IMR-90 (cell line): ENCODE results near the gene CIRBP. TPM values are rescaled to one million over a fixed set of nuclear protein-coding genes. Genes with fewer than 3 reads are reported as not detected.

Experiments
- ATAC-seq: fragments of 200-7000 bp; cut with Tn5 transposase; 2 replicates; pipeline ENCODE4 v1.9.1; 2020; ENCODE audit warnings: low read depth, mild to moderate bottlenecking, moderate library complexity
- BruUV-seq: library from RNA; stranded (reverse); fragments of 400-500 nt; replicated peaks from 2 replicates; lab custom pipeline; 2021; lab: Mats Ljungman, UMichigan
- CTCF ChIA-PET: fragments of 300-600 bp; formaldehyde crosslinking; extraction: SDS; loops from one replicate; lab custom pipeline; 2021; ENCODE audit warnings: antibody characterized with exemption; lab: Yijun Ruan, JAX
- POLR2A ChIA-PET: fragments of 300-600 bp; sonication (Branson Sonifier 250); formaldehyde crosslinking; loops from one replicate; lab custom pipeline; 2022; ENCODE audit warnings: antibody characterized with exemption; ENCODE audit not compliant: unreplicated experiment; lab: Charles Lee
- DNase-seq: peaks from one replicate; pipeline ENCODE4 v3.0.0; 2013
- H2AFZ ChIP-seq: replicated peaks from 2 replicates; pipeline ENCODE3; 2013; ENCODE audit warnings: low read length, mild to moderate bottlenecking; ENCODE audit not compliant: poor library complexity
- H2AK5ac ChIP-seq: 2 replicates; pipeline ENCODE4 v1.6.1; 2013; ENCODE audit warnings: low read depth, low read length, inconsistent platforms
- H2AK9ac ChIP-seq: replicated peaks from 2 replicates; pipeline ENCODE3; 2013; ENCODE audit warnings: mild to moderate bottlenecking, low read depth, low read length, moderate library complexity; ENCODE audit not compliant: poor library complexity
- H2BK120ac ChIP-seq: 2 replicates; pipeline ENCODE4 v1.6.1; 2013; ENCODE audit warnings: low read depth, low read length, inconsistent platforms
- H2BK15ac ChIP-seq: 3 replicates; pipeline ENCODE4 v1.6.1; 2013; ENCODE audit warnings: low read depth, low read length, inconsistent platforms
- H2BK20ac ChIP-seq: 2 replicates; pipeline ENCODE4 v1.6.1; 2013; ENCODE audit warnings: low read depth, mild to moderate bottlenecking, inconsistent platforms, low read length, moderate library complexity
- H2BK5ac ChIP-seq: 2 replicates; pipeline ENCODE4 v1.6.1; 2013; ENCODE audit warnings: mild to moderate bottlenecking, low read depth, low read length, inconsistent platforms; ENCODE audit not compliant: poor library complexity, severe bottlenecking
- H3K14ac ChIP-seq: replicated peaks from 2 replicates; pipeline ENCODE4 v1.6.1; 2013; ENCODE audit warnings: low read depth, low read length, inconsistent platforms
- H3K18ac ChIP-seq: 2 replicates; pipeline ENCODE4 v1.6.1; 2013; ENCODE audit warnings: low read depth, low read length, control low read depth
- H3K23ac ChIP-seq: 2 replicates; pipeline ENCODE4 v1.6.1; 2013; ENCODE audit warnings: low read depth, low read length, inconsistent platforms
- H3K27ac ChIP-seq: 2 replicates; pipeline ENCODE4 v1.5.1; 2013; ENCODE audit warnings: mild to moderate bottlenecking, control low read depth, low read length; ENCODE audit not compliant: insufficient read depth
- H3K27me3 ChIP-seq: 2 replicates; pipeline ENCODE4 v1.6.1; 2013; ENCODE audit warnings: low read length; ENCODE audit not compliant: control insufficient read depth, insufficient read depth
- H3K36me3 ChIP-seq: 2 replicates; pipeline ENCODE4 v1.6.1; 2013; ENCODE audit warnings: low read length, mixed read lengths; ENCODE audit not compliant: control insufficient read depth, insufficient read depth
- H3K4ac ChIP-seq: 2 replicates; pipeline ENCODE4 v1.6.1; 2013; ENCODE audit warnings: low read depth, low read length, inconsistent platforms
- H3K4me1 ChIP-seq: 2 replicates; pipeline ENCODE4 v1.6.1; 2013; ENCODE audit warnings: low read length, mixed read lengths; ENCODE audit not compliant: control insufficient read depth, insufficient read depth
- H3K4me2 ChIP-seq: 2 replicates; pipeline ENCODE4 v1.6.1; 2013; ENCODE audit warnings: low read depth, mild to moderate bottlenecking, control low read depth, low read length, moderate library complexity
- H3K4me3 ChIP-seq: 2 replicates; pipeline ENCODE4 v1.5.1; 2013; ENCODE audit warnings: low read depth, mild to moderate bottlenecking, control low read depth, low read length, moderate library complexity; ENCODE audit not compliant: insufficient read depth
- H3K56ac ChIP-seq: 2 replicates; pipeline ENCODE4 v1.6.1; 2013; ENCODE audit warnings: low read length, inconsistent platforms; ENCODE audit not compliant: insufficient read depth; ENCODE audit errors: extremely low read depth
- H3K79me1 ChIP-seq, 2 experiments: 2 replicates each; pipeline ENCODE4 v1.6.1; 2013; ENCODE audit warnings: low read length in 2 of 2, inconsistent platforms in 1 of 2, low read depth in 1 of 2
- H3K9ac ChIP-seq: 2 replicates; pipeline ENCODE4 v1.6.1; 2013; ENCODE audit warnings: low read depth, low read length, control low read depth
- H3K9me1 ChIP-seq: 2 replicates; pipeline ENCODE4 v1.6.1; 2013; ENCODE audit warnings: low read length, inconsistent platforms; ENCODE audit not compliant: insufficient read depth
- H3K9me3 ChIP-seq: 2 replicates; pipeline ENCODE4 v1.6.1; 2013; ENCODE audit warnings: low read length; ENCODE audit not compliant: control insufficient read depth, insufficient read depth
- H4K20me1 ChIP-seq: 2 replicates; pipeline ENCODE4 v1.6.1; 2013; ENCODE audit warnings: low read length, inconsistent platforms; ENCODE audit not compliant: insufficient read depth
- H4K5ac ChIP-seq: 2 replicates; pipeline ENCODE4 v1.6.1; 2013; ENCODE audit warnings: mild to moderate bottlenecking, low read depth, low read length, control low read depth
- H4K8ac ChIP-seq, 2 experiments: 2 replicates each; pipeline ENCODE4 v1.6.1; 2013; ENCODE audit warnings: low read depth in 2 of 2, low read length in 2 of 2, control low read depth in 1 of 2, inconsistent platforms in 1 of 2
- H4K91ac ChIP-seq: 2 replicates; pipeline ENCODE4 v1.6.1; 2013; ENCODE audit warnings: low read depth, low read length, inconsistent platforms; ENCODE audit not compliant: insufficient read depth
- BHLHE40 ChIP-seq: fragments of 150-350 bp; IDR thresholded peaks from 2 replicates; pipeline ENCODE4 v1.6.1; 2016; ENCODE audit warnings: mild to moderate bottlenecking, low read depth, low read length
- CHD1 ChIP-seq: IDR thresholded peaks from 2 replicates; pipeline ENCODE4 v1.6.1; 2012; ENCODE audit warnings: low read depth, low read length, improper control_type of control experiment
- FOS ChIP-seq: fragments of 150-350 bp; IDR thresholded peaks from 2 replicates; pipeline ENCODE4 v1.6.1; 2016; ENCODE audit warnings: low read depth, low read length
- MAFK ChIP-seq: IDR thresholded peaks from 2 replicates; pipeline ENCODE4 v1.6.1; 2012; ENCODE audit warnings: low read depth, low read length, improper control_type of control experiment
- MAZ ChIP-seq: IDR thresholded peaks from 2 replicates; pipeline ENCODE4 v1.6.1; 2012; ENCODE audit warnings: low read depth, mild to moderate bottlenecking, low read length, improper control_type of control experiment, moderate library complexity, borderline replicate concordance
- MXI1 ChIP-seq: IDR thresholded peaks from 2 replicates; pipeline ENCODE4 v1.6.1; 2012; ENCODE audit warnings: low read depth, mild to moderate bottlenecking, low read length, moderate library complexity, borderline replicate concordance
- NFE2L2 ChIP-seq: fragments of 150-350 bp; IDR thresholded peaks from 2 replicates; pipeline ENCODE4 v1.6.1; 2016; ENCODE audit warnings: low read depth, mild to moderate bottlenecking, low read length
- POLR2A ChIP-seq: IDR thresholded peaks from 2 replicates; pipeline ENCODE4 v1.6.1; 2012; ENCODE audit warnings: mild to moderate bottlenecking, low read depth, low read length
- RAD21 ChIP-seq: IDR thresholded peaks from 2 replicates; pipeline ENCODE4 v1.6.1; 2012; ENCODE audit warnings: low read length, improper control_type of control experiment
- RCOR1 ChIP-seq: IDR thresholded peaks from 2 replicates; pipeline ENCODE4 v1.6.1; 2012; ENCODE audit warnings: mild to moderate bottlenecking, low read length, improper control_type of control experiment; ENCODE audit not compliant: insufficient replicate concordance
- SMC3 ChIP-seq: fragments of 150-350 bp; IDR thresholded peaks from 2 replicates; pipeline ENCODE4 v1.6.1; 2016; ENCODE audit warnings: low read depth, mild to moderate bottlenecking, antibody characterized with exemption, low read length, moderate library complexity
- WGBS, 2 experiments: methylation state at CpG; one replicate each; pipeline versions ENCODE4 v1.1.5 to v1.1.7; 2013; ENCODE audit warnings: missing lambda C conversion rate in 2 of 2; ENCODE audit not compliant: insufficient read length in 1 of 2; ENCODE audit errors: extremely low coverage in 2 of 2; 5-methylcytosine and 5-hydroxymethylcytosine counted together
- dilution Hi-C: fragments of 300-500 bp; cut with HindIII; formaldehyde crosslinking; loops from one replicate; pipeline ENCODE4 v1.14.3; 2018; ENCODE audit warnings: low sequenced_read_pairs; ENCODE audit not compliant: unreplicated experiment
- in situ Hi-C: fragments of 300-500 bp; cut with MboI; formaldehyde crosslinking; loops from 3 replicates; pipeline ENCODE4 v1.14.3; 2019; ENCODE audit warnings: low sequenced_read_pairs, inconsistent platforms, mixed read lengths
- intact Hi-C: fragments of 100-400 bp; cut with micrococcal nuclease; formaldehyde crosslinking; loops from 2 replicates; pipeline ENCODE4 v1.10.0; 2022
- polyA plus RNA-seq, 3 experiments: library from polyadenylated mRNA; depleted of rRNA; stranded (reverse); fragments of >200 nt; gene quantifications; 2 replicates each; pipeline ENCODE4 v1.2.3, GENCODE V29; 2012; ENCODE audit warnings: low replicate concordance in 1 of 3
- total RNA-seq: library from RNA; depleted of rRNA; stranded (reverse); fragments of >200 nt; gene quantifications from 2 replicates; pipeline ENCODE4 v1.2.3, GENCODE V29; 2012
- TF ChIP-seq, protein P1 (sequence below): fragments of 150-350 bp; IDR thresholded peaks from 2 replicates; pipeline ENCODE4 v1.6.1; 2016; ENCODE audit warnings: low read depth, mild to moderate bottlenecking, low read length, moderate library complexity, borderline replicate concordance
- TF ChIP-seq, protein P2 (sequence below): conservative IDR thresholded peaks from 2 replicates; pipeline ENCODE4 v1.5.1; 2012; ENCODE audit warnings: mild to moderate bottlenecking, low read depth, low read length, improper control_type of control experiment
- TF ChIP-seq, protein P3 (sequence below): fragments of 150-350 bp; IDR thresholded peaks from 2 replicates; pipeline ENCODE4 v1.6.1; 2017; ENCODE audit warnings: mild to moderate bottlenecking, antibody characterized with exemption, low read length, low read depth

Gene CIRBP
- total and polyA plus RNA-seq, 2 of the 4 experiments (the other 2 are of a cell fraction), result 299 to 542 TPM

DNA sequence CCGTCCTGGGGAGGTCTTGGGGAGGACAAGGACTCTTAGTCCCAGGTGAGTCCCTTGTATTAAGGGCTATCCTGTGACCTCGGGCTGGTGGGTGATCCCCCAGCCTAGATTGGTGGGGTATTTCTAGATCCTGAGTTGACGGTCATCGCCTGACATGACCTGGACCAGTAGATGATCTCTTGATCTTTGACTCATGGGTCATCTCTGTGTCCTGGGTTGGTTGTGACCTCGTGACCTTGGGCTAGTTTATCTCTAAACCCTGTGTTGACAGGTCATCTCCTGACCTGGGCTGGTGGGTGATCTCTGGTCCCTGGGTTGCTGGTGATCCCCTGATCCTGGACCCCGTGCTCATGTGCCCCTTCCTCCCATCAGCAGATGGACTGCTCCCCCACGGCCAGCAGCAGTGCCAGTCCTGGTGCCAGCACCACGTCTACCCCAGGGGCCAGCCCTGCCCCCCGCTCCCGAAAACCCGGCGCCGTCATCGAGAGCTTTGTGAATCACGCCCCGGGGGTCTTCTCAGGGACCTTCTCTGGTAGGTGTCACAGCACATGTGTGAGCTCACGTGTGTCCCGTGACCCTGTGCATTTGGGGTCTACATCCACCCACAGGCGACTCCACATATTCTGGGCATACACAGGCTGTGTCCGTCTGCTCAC is 14.5 kb upstream of the CIRBP start:
- H4K5ac ChIP-seq, result peak overlapping the region; percentile 27
- peak overlapping the region; percentile 99 for H3K27ac ChIP-seq
- peak overlapping the region; percentile 65; the same call in 1 of the 2 replicates for H3K18ac ChIP-seq
- no peaks in the 10 kb centered on the region for H3K27me3 ChIP-seq
- peak overlapping the region; percentile 99 for H2BK5ac ChIP-seq
- peaks cover 94% of the 10 kb centered on the region for H4K20me1 ChIP-seq
- 0 out of 2 replicates have a peak overlapping the region, but pooled peaks have one; percentile 20 for H2BK20ac ChIP-seq
- DNase-seq, result no peak
- BruUV-seq, result no TSS peak
- ChIA-PET POLR2A (interaction anchor here (1.6 kb wide), 1 partner anchor 12 kb away, joined by 24 read pairs; no protein-coding TSS in a partner anchor), CTCF (interaction anchor here (1.6 to 2.0 kb wide), 2 partner anchors 10 to 12 kb away, joined by 5 to 7 read pairs; no protein-coding TSS in a partner anchor)
- H4K8ac ChIP-seq, result peak overlapping the region; percentile 63 to 72; a peak in 3 of 4 replicates
- H3K14ac ChIP-seq, result peak overlapping the region; percentile 85; the same call in 1 of the 2 replicates
- H3K4me1 ChIP-seq, result peaks cover 35% of the 10 kb centered on the region
- H3K4ac ChIP-seq, result peak overlapping the region; percentile 84
- peaks cover 0 to 46% of the 10 kb centered on the region in 2 experiments; a peak in 2 of 4 replicates for H3K79me1 ChIP-seq
- H2AFZ ChIP-seq, result peak overlapping the region; percentile 46
- H2AK9ac ChIP-seq, result peak overlapping the region; percentile 99
- no peak for ATAC-seq
- peak overlapping the region; percentile 52; the same call in 1 of the 2 replicates for H3K4me2 ChIP-seq
- intact Hi-C loops, result no loop called here
- in situ Hi-C loops, result no loop called here
- H3K23ac ChIP-seq, result peak overlapping the region; percentile 66
- 90% methylated on average over 20 of the region's 20 CpGs; no CpG with 5 or more reads in 1 of the 2 experiments for WGBS, 2 experiments
- H3K56ac ChIP-seq, result peak overlapping the region; percentile 39; the same call in 1 of the 2 replicates
- H3K9me1 ChIP-seq, result no peaks in the 10 kb centered on the region
- H4K91ac ChIP-seq, result peak overlapping the region; percentile 82
- H3K9me3 ChIP-seq, result no peaks in the 10 kb centered on the region
- peak overlapping the region; percentile 64 for H2BK120ac ChIP-seq
- H3K4me3 ChIP-seq, result no peak overlapping the region
- H2AK5ac ChIP-seq, result peak overlapping the region; percentile 47
- H2BK15ac ChIP-seq, result peak overlapping the region; percentile 11; the same call in 1 of the 3 replicates
- dilution Hi-C loops, result no loop called here
- peaks cover 73% of the 10 kb centered on the region for H3K36me3 ChIP-seq
- peak overlapping the region; percentile 38; the same call in 1 of the 2 replicates for H3K9ac ChIP-seq
- TF ChIP-seq, protein P1, sequence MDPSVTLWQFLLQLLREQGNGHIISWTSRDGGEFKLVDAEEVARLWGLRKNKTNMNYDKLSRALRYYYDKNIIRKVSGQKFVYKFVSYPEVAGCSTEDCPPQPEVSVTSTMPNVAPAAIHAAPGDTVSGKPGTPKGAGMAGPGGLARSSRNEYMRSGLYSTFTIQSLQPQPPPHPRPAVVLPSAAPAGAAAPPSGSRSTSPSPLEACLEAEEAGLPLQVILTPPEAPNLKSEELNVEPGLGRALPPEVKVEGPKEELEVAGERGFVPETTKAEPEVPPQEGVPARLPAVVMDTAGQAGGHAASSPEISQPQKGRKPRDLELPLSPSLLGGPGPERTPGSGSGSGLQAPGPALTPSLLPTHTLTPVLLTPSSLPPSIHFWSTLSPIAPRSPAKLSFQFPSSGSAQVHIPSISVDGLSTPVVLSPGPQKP, result no peak
- TF ChIP-seq MXI1 (no peak), RAD21 (no peak), SMC3 (no peak), CHD1 (no peak), POLR2A (no peak), BHLHE40 (no peak), RCOR1 (no peak), MAFK (no peak), FOS (no peak), NFE2L2 (no peak), MAZ (no peak)
- TF ChIP-seq, protein P2, sequence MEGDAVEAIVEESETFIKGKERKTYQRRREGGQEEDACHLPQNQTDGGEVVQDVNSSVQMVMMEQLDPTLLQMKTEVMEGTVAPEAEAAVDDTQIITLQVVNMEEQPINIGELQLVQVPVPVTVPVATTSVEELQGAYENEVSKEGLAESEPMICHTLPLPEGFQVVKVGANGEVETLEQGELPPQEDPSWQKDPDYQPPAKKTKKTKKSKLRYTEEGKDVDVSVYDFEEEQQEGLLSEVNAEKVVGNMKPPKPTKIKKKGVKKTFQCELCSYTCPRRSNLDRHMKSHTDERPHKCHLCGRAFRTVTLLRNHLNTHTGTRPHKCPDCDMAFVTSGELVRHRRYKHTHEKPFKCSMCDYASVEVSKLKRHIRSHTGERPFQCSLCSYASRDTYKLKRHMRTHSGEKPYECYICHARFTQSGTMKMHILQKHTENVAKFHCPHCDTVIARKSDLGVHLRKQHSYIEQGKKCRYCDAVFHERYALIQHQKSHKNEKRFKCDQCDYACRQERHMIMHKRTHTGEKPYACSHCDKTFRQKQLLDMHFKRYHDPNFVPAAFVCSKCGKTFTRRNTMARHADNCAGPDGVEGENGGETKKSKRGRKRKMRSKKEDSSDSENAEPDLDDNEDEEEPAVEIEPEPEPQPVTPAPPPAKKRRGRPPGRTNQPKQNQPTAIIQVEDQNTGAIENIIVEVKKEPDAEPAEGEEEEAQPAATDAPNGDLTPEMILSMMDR, result no peak
- TF ChIP-seq, protein P3, sequence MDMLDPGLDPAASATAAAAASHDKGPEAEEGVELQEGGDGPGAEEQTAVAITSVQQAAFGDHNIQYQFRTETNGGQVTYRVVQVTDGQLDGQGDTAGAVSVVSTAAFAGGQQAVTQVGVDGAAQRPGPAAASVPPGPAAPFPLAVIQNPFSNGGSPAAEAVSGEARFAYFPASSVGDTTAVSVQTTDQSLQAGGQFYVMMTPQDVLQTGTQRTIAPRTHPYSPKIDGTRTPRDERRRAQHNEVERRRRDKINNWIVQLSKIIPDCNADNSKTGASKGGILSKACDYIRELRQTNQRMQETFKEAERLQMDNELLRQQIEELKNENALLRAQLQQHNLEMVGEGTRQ, result no peak
